Trophoblast cell (in vitro differentiated cells and primary cell): ENCODE data around the gene RIC3.

Source experiments
- DNase-seq, 2 donors: peaks; one replicate each; pipeline ENCODE4 v3.0.0-alpha.2; 2016
- H2AFZ ChIP-seq: 2 replicates; pipeline ENCODE4 v1.6.1; 2013; ENCODE audit warnings: low read length, moderate library complexity, mild to moderate bottlenecking; ENCODE audit not compliant: insufficient read depth, poor library complexity
- H2AK5ac ChIP-seq: 2 replicates; pipeline ENCODE4 v1.6.1; 2013; ENCODE audit warnings: mild to moderate bottlenecking, low read length
- H2BK120ac ChIP-seq: 2 replicates; pipeline ENCODE4 v1.6.1; 2013; ENCODE audit warnings: low read length, mild to moderate bottlenecking, moderate library complexity; ENCODE audit not compliant: insufficient read depth, poor library complexity
- H2BK12ac ChIP-seq: 2 replicates; pipeline ENCODE4 v1.6.1; 2013; ENCODE audit warnings: mild to moderate bottlenecking, low read length, moderate library complexity
- H2BK5ac ChIP-seq: 2 replicates; pipeline ENCODE4 v1.6.1; 2013; ENCODE audit warnings: low read length, low read depth, moderate library complexity, mild to moderate bottlenecking; ENCODE audit not compliant: poor library complexity
- H3K14ac ChIP-seq: 2 replicates; pipeline ENCODE4 v1.6.1; 2013; ENCODE audit warnings: mild to moderate bottlenecking, low read length
- H3K18ac ChIP-seq: 2 replicates; pipeline ENCODE4 v1.6.1; 2013; ENCODE audit warnings: mild to moderate bottlenecking, low read length
- H3K23ac ChIP-seq: 2 replicates; pipeline ENCODE4 v1.6.1; 2013; ENCODE audit warnings: low read length
- H3K27ac ChIP-seq: 2 replicates; pipeline ENCODE4 v1.5.1; 2013; ENCODE audit warnings: low read depth, mild to moderate bottlenecking, inconsistent platforms, low read length, moderate library complexity
- H3K27me3 ChIP-seq: 2 replicates; pipeline ENCODE4 v1.6.1; 2013; ENCODE audit warnings: inconsistent platforms, mild to moderate bottlenecking, low read length, moderate library complexity; ENCODE audit not compliant: insufficient read depth
- H3K36me3 ChIP-seq, 2 experiments: 1 replicate in 1 of 2; 2 replicates in 1 of 2; pipeline ENCODE4 v1.6.1; 2013; ENCODE audit warnings: low read length in 2 of 2, mild to moderate bottlenecking in 2 of 2, moderate library complexity in 1 of 2; ENCODE audit not compliant: insufficient read depth in 2 of 2, control insufficient read depth in 1 of 2
- H3K4ac ChIP-seq: 2 replicates; pipeline ENCODE4 v1.6.1; 2013; ENCODE audit warnings: low read depth, mild to moderate bottlenecking, low read length, moderate library complexity
- H3K4me1 ChIP-seq, 2 experiments: 1 replicate in 1 of 2; 2 replicates in 1 of 2; pipeline ENCODE4 v1.6.1; 2013; ENCODE audit warnings: low read length in 2 of 2, mild to moderate bottlenecking in 2 of 2, moderate library complexity in 1 of 2; ENCODE audit not compliant: insufficient read depth in 2 of 2, control insufficient read depth in 1 of 2
- H3K4me2 ChIP-seq: 2 replicates; pipeline ENCODE4 v1.6.1; 2013; ENCODE audit warnings: inconsistent platforms, mild to moderate bottlenecking, low read length, moderate library complexity
- H3K4me3 ChIP-seq: 2 replicates; pipeline ENCODE4 v1.5.1; 2013; ENCODE audit warnings: mild to moderate bottlenecking, low read depth, low read length, inconsistent platforms
- H3K79me1 ChIP-seq: one replicate; pipeline ENCODE4 v1.6.1; 2013; ENCODE audit warnings: low read length
- H3K79me2 ChIP-seq: 2 replicates; pipeline ENCODE4 v1.6.1; 2013; ENCODE audit warnings: low read length, mild to moderate bottlenecking; ENCODE audit not compliant: control insufficient read depth, insufficient read depth, poor library complexity
- H3K9ac ChIP-seq: 2 replicates; pipeline ENCODE4 v1.6.1; 2013; ENCODE audit warnings: mild to moderate bottlenecking, low read length
- H3K9me3 ChIP-seq: 2 replicates; pipeline ENCODE4 v1.6.1; 2013; ENCODE audit warnings: low read depth, mild to moderate bottlenecking, control low read depth, inconsistent platforms, low read length; ENCODE audit not compliant: insufficient read depth
- H4K12ac ChIP-seq: 2 replicates; pipeline ENCODE4 v1.6.1; 2013; ENCODE audit warnings: low read depth, mild to moderate bottlenecking, low read length, moderate library complexity
- H4K8ac ChIP-seq: 2 replicates; pipeline ENCODE4 v1.6.1; 2013; ENCODE audit warnings: low read depth, mild to moderate bottlenecking, low read length, moderate library complexity
- H4K91ac ChIP-seq: one replicate; pipeline ENCODE4 v1.6.1; 2013; ENCODE audit warnings: low read depth, mild to moderate bottlenecking, low read length, moderate library complexity
- WGBS: extraction: QIAGEN DNeasy Blood & Tissue Kit; methylation state at CpG from one replicate; pipeline ENCODE4 v1.1.7; 2013; ENCODE audit warnings: missing lambda C conversion rate; ENCODE audit not compliant: insufficient read length, insufficient coverage; ENCODE audit errors: extremely low coverage; 5-methylcytosine and 5-hydroxymethylcytosine counted together

The RIC3 gene

GRCh38 chr11:8102296-8102915 is 66.4 kb downstream of the RIC3 start:
- H3K79me1 ChIP-seq, result no peaks in the 10 kb centered on the region
- no peak overlapping the region for H4K8ac ChIP-seq

GRCh38 chr11:8101421-8101820 is 67.4 kb downstream of the RIC3 start:
- no peak overlapping the region for H2AK5ac ChIP-seq
- H3K4me1 ChIP-seq, result no peaks in the 10 kb centered on the region
- H3K27me3 ChIP-seq, result no peaks in the 10 kb centered on the region
- no peak overlapping the region for H4K8ac ChIP-seq
- H2BK12ac ChIP-seq, result no peak overlapping the region
- H3K4me3 ChIP-seq, result no peak overlapping the region
- H3K23ac ChIP-seq, result no peak overlapping the region
- no peak overlapping the region for H4K12ac ChIP-seq
- no peak overlapping the region for H3K9ac ChIP-seq
- DNase-seq, result no peak
- no peak overlapping the region for H3K4ac ChIP-seq
- H3K18ac ChIP-seq, result no peak overlapping the region
- no peak overlapping the region for H2BK5ac ChIP-seq
- no peaks in the 10 kb centered on the region for H3K9me3 ChIP-seq
- H4K91ac ChIP-seq, result no peak overlapping the region
- H2AFZ ChIP-seq, result no peak overlapping the region
- no peaks in the 10 kb centered on the region for H3K79me2 ChIP-seq
- H3K79me1 ChIP-seq, result no peaks in the 10 kb centered on the region
- no peak overlapping the region for H3K14ac ChIP-seq
- H3K4me2 ChIP-seq, result no peak overlapping the region
- WGBS, result no CpG with 5 or more reads among the region's 11 CpGs
- H3K36me3 ChIP-seq, result peaks cover 17 to 37% of the 10 kb centered on the region in 2 experiments
- no peak overlapping the region for H3K27ac ChIP-seq
- no peak overlapping the region for H2BK120ac ChIP-seq

More at GRCh38 chr11:8102296-8102915, 66.4 kb downstream of the RIC3 start:
- peak in 1 of 2 donors; percentile 21 for DNase-seq
- H3K18ac ChIP-seq, result no peak overlapping the region
- H3K23ac ChIP-seq, result no peak overlapping the region
- no peaks in the 10 kb centered on the region for H3K27me3 ChIP-seq
- no peak overlapping the region for H2AFZ ChIP-seq
- H3K9me3 ChIP-seq, result no peaks in the 10 kb centered on the region
- no peak overlapping the region for H4K12ac ChIP-seq
- H3K4me1 ChIP-seq, result no peaks in the 10 kb centered on the region
- no peak overlapping the region for H2BK120ac ChIP-seq
- H2AK5ac ChIP-seq, result no peak overlapping the region
- no peak overlapping the region for H2BK5ac ChIP-seq
- no peak overlapping the region for H3K4ac ChIP-seq
- no peak overlapping the region for H3K14ac ChIP-seq
- no peak overlapping the region for H4K91ac ChIP-seq
- peaks cover 9 to 29% of the 10 kb centered on the region in 2 experiments for H3K36me3 ChIP-seq
- H3K4me2 ChIP-seq, result no peak overlapping the region
- no peak overlapping the region for H3K9ac ChIP-seq
- no peaks in the 10 kb centered on the region for H3K79me2 ChIP-seq
- H3K4me3 ChIP-seq, result no peak overlapping the region
- no peak overlapping the region for H2BK12ac ChIP-seq
- no peak overlapping the region for H3K27ac ChIP-seq

GRCh38 chr11:8100605-8101004 is 68.2 kb downstream of the RIC3 start:
- Histone ChIP-seq H3K36me3 (peaks cover 17 to 40% of the 10 kb centered on the region in 2 experiments), H3K4me2 (no peak overlapping the region), H4K91ac (no peak overlapping the region), H3K79me2 (no peaks in the 10 kb centered on the region), H4K12ac (no peak overlapping the region), H2BK5ac (no peak overlapping the region), H3K9ac (no peak overlapping the region), H2BK120ac (no peak overlapping the region), H3K4ac (no peak overlapping the region), H2AK5ac (no peak overlapping the region), H3K23ac (no peak overlapping the region), H3K79me1 (no peaks in the 10 kb centered on the region), H3K27ac (no peak overlapping the region), H4K8ac (no peak overlapping the region), H2BK12ac (no peak overlapping the region), H3K14ac (no peak overlapping the region), H3K4me1 (no peaks in the 10 kb centered on the region), H3K4me3 (no peak overlapping the region), H2AFZ (no peak overlapping the region), H3K27me3 (no peaks in the 10 kb centered on the region), H3K9me3 (no peaks in the 10 kb centered on the region), H3K18ac (no peak overlapping the region)
- no CpG with 5 or more reads among the region's 8 CpGs for WGBS
- no peak for DNase-seq

- no peak overlapping the region for H2BK5ac ChIP-seq
- no peak overlapping the region for H4K8ac ChIP-seq
- H2AK5ac ChIP-seq, result no peak overlapping the region
- H2AFZ ChIP-seq, result no peak overlapping the region
- no peaks in the 10 kb centered on the region for H3K4me1 ChIP-seq
- no peak overlapping the region for H4K91ac ChIP-seq
- no peaks in the 10 kb centered on the region for H3K9me3 ChIP-seq
- no peaks in the 10 kb centered on the region for H3K79me2 ChIP-seq
- no peak overlapping the region for H3K27ac ChIP-seq
- H3K18ac ChIP-seq, result no peak overlapping the region
- DNase-seq, result no peak
- no peak overlapping the region for H2BK120ac ChIP-seq
- H4K12ac ChIP-seq, result no peak overlapping the region
- no peak overlapping the region for H3K9ac ChIP-seq
- H3K27me3 ChIP-seq, result no peaks in the 10 kb centered on the region
- H3K23ac ChIP-seq, result no peak overlapping the region
- H3K14ac ChIP-seq, result no peak overlapping the region
- H3K4ac ChIP-seq, result no peak overlapping the region
- no CpG with 5 or more reads among the region's 14 CpGs for WGBS
- peaks cover 17 to 40% of the 10 kb centered on the region in 2 experiments for H3K36me3 ChIP-seq
- no peaks in the 10 kb centered on the region for H3K79me1 ChIP-seq
- H2BK12ac ChIP-seq, result no peak overlapping the region
- H3K4me3 ChIP-seq, result no peak overlapping the region
- H3K4me2 ChIP-seq, result no peak overlapping the region
Measured at GRCh38 chr11:8100158-8100557, 68.7 kb downstream of the RIC3 start.
